Stromal cell of bone marrow (primary cell): ENCODE measurements around the gene MACF1.

Experiments
- DNase-seq: peaks from one replicate; pipeline ENCODE4 v3.0.0-alpha.2; 2012; ENCODE audit warnings: low read depth

The MACF1 gene

GRCh38 chr1:39214714-39214997 lies 10.2 kb downstream of the MACF1 start:
- DNase-seq, result no peak

GRCh38 chr1:39214998-39215873 lies 10.7 kb downstream of the MACF1 start:
- DNase-seq, result no peak

GRCh38 chr1:39216771-39217170 lies 12.3 kb downstream of the MACF1 start:
- no peak for DNase-seq

- DNase-seq, result no peak
Observed at GRCh38 chr1:39220891-39221870, 16.7 kb downstream of the MACF1 start.

- DNase-seq, result no peak
Observed at GRCh38 chr1:39224295-39224829, 19.9 kb downstream of the MACF1 start.

GRCh38 chr1:39226836-39227235 lies 22.3 kb downstream of the MACF1 start:
- DNase-seq, result no peak

- no peak for DNase-seq
Observed at GRCh38 chr1:39228252-39228651, 23.8 kb downstream of the MACF1 start.

- no peak for DNase-seq
Observed at GRCh38 chr1:39229504-39229903, 25.0 kb downstream of the MACF1 start.

GRCh38 chr1:39230261-39231190 lies 26.0 kb downstream of the MACF1 start:
- no peak for DNase-seq

GRCh38 chr1:39236971-39237370 lies 32.5 kb downstream of the MACF1 start:
- no peak for DNase-seq

- peak; percentile 51 for DNase-seq
Observed at GRCh38 chr1:39238476-39238875, 34.0 kb downstream of the MACF1 start.

- DNase-seq, result no peak
Observed at GRCh38 chr1:39239968-39240367, 35.5 kb downstream of the MACF1 start.

- no peak for DNase-seq
Observed at GRCh38 chr1:39243302-39243701, 38.8 kb downstream of the MACF1 start.

GRCh38 chr1:39250460-39251240 lies 46.2 kb downstream of the MACF1 start:
- no peak for DNase-seq

- peak; percentile 13 for DNase-seq
Observed at GRCh38 chr1:39255222-39255621, 50.7 kb downstream of the MACF1 start.

GRCh38 chr1:39258146-39258924 lies 53.8 kb downstream of the MACF1 start:
- DNase-seq, result peak; percentile 30

GRCh38 chr1:39258925-39259244 lies 54.4 kb downstream of the MACF1 start:
- DNase-seq, result no peak

GRCh38 chr1:39261712-39262221 lies 57.3 kb downstream of the MACF1 start:
- DNase-seq, result no peak

- DNase-seq, result no peak
Observed at GRCh38 chr1:39262802-39263201, 58.3 kb downstream of the MACF1 start.

- no peak for DNase-seq
Observed at GRCh38 chr1:39266269-39266668, 61.8 kb downstream of the MACF1 start.
